Measurements from ENCODE around the gene MTR. TPM values are rescaled to one million over a fixed set of nuclear protein-coding genes. Genes with fewer than 3 reads are reported as not detected.
"Not testable (repeated sequence)": the region's sequence is repeated elsewhere in the genome, so short reads cannot be mapped to it uniquely, and the experiment has no call there.

The MTR gene
- total RNA-seq, 1 experiment from 2014 or later: 19.4 TPM

GRCh38 chr1:236853921-236854604, 59.0 kb downstream of the MTR start:
- Histone ChIP-seq H4K20me1 (ENCODE audit: insufficient read depth, low read depth, low read length) (no peaks in the 10 kb centered on the region), H2AFZ (ENCODE audit: low read length) (no peak overlapping the region), H3K27me3 (ENCODE audit: low read length) (no peaks in the 10 kb centered on the region), H3K9me2 (replicated peaks; ENCODE audit: insufficient read depth, low read length) (no peaks in the 10 kb centered on the region), H3K36me3 (ENCODE audit: insufficient read depth, low read length) (peaks cover 40% of the 10 kb centered on the region; the same call in 1 of the 2 replicates), H3K79me2 (ENCODE audit: low read length) (peaks cover 7% of the 10 kb centered on the region; the same call in 1 of the 2 replicates), H3K4me3 (ENCODE audit: low read length) (no peak overlapping the region), H3K4me1 (ENCODE audit: low read length) (no peaks in the 10 kb centered on the region), H3K9ac (ENCODE audit: low read length) (no peak overlapping the region), H3K27ac (ENCODE audit: low read length) (no peak overlapping the region), H3K4me2 (ENCODE audit: low read depth, low read length, poor library complexity, severe bottlenecking) (no peak overlapping the region), H3K9me3 (ENCODE audit: low read length) (no peaks in the 10 kb centered on the region)
- no peak for DNase-seq

- Histone ChIP-seq H3K9me2 (replicated peaks; ENCODE audit: insufficient read depth, low read length) (no peaks in the 10 kb centered on the region), H3K9ac (ENCODE audit: low read length) (no peak overlapping the region), H3K27me3 (ENCODE audit: low read length) (no peaks in the 10 kb centered on the region), H4K20me1 (ENCODE audit: insufficient read depth, low read depth, low read length) (no peaks in the 10 kb centered on the region), H2AFZ (ENCODE audit: low read length) (no peak overlapping the region), H3K36me3 (ENCODE audit: insufficient read depth, low read length) (peaks cover 44% of the 10 kb centered on the region; the same call in 1 of the 2 replicates), H3K27ac (ENCODE audit: low read length) (no peak overlapping the region), H3K9me3 (ENCODE audit: low read length) (no peaks in the 10 kb centered on the region), H3K79me2 (ENCODE audit: low read length) (peaks cover 7% of the 10 kb centered on the region; the same call in 1 of the 2 replicates), H3K4me3 (ENCODE audit: low read length) (no peak overlapping the region), H3K4me1 (ENCODE audit: low read length) (no peaks in the 10 kb centered on the region), H3K4me2 (ENCODE audit: low read depth, low read length, poor library complexity, severe bottlenecking) (no peak overlapping the region)
- DNase-seq: no peak
Measured at GRCh38 chr1:236854605-236854983, 59.5 kb downstream of the MTR start.

- H3K9me3 ChIP-seq (ENCODE audit: low read length); H3K27me3 ChIP-seq (ENCODE audit: low read length); H3K9me2 ChIP-seq (replicated peaks; ENCODE audit: insufficient read depth, low read length); H2AFZ ChIP-seq (ENCODE audit: low read length); H4K20me1 ChIP-seq (ENCODE audit: insufficient read depth, low read depth, low read length); H3K79me2 ChIP-seq (ENCODE audit: low read length); H3K4me2 ChIP-seq (ENCODE audit: low read depth, low read length, poor library complexity, severe bottlenecking); H3K9ac ChIP-seq (ENCODE audit: low read length); H3K4me3 ChIP-seq (ENCODE audit: low read length); DNase-seq; H3K27ac ChIP-seq (ENCODE audit: low read length); H3K4me1 ChIP-seq (ENCODE audit: low read length): not testable (repeated sequence)
- peaks cover 57% of the 10 kb centered on the region; the same call in 1 of the 2 replicates for H3K36me3 ChIP-seq (ENCODE audit: insufficient read depth, low read length)
Measured at GRCh38 chr1:236856649-236857048, 61.6 kb downstream of the MTR start.

- no peaks in the 10 kb centered on the region for H3K9me2 ChIP-seq (replicated peaks; ENCODE audit: insufficient read depth, low read length)
- no peaks in the 10 kb centered on the region for H3K27me3 ChIP-seq (ENCODE audit: low read length)
- H3K79me2 ChIP-seq (ENCODE audit: low read length): peaks cover 7% of the 10 kb centered on the region; the same call in 1 of the 2 replicates
- no peak overlapping the region for H3K4me2 ChIP-seq (ENCODE audit: low read depth, low read length, poor library complexity, severe bottlenecking)
- H3K9ac ChIP-seq (ENCODE audit: low read length): no peak overlapping the region
- H3K4me1 ChIP-seq (ENCODE audit: low read length): no peaks in the 10 kb centered on the region
- no peak overlapping the region for H2AFZ ChIP-seq (ENCODE audit: low read length)
- no peaks in the 10 kb centered on the region for H3K9me3 ChIP-seq (ENCODE audit: low read length)
- H3K36me3 ChIP-seq (ENCODE audit: insufficient read depth, low read length): peaks cover 60% of the 10 kb centered on the region; the same call in 1 of the 2 replicates
- H4K20me1 ChIP-seq (ENCODE audit: insufficient read depth, low read depth, low read length): no peaks in the 10 kb centered on the region
- H3K27ac ChIP-seq (ENCODE audit: low read length): no peak overlapping the region
- no peak for DNase-seq
- no peak overlapping the region for H3K4me3 ChIP-seq (ENCODE audit: low read length)
Measured at GRCh38 chr1:236858165-236858564, 63.1 kb downstream of the MTR start.

- H3K9me2 ChIP-seq (replicated peaks; ENCODE audit: insufficient read depth, low read length): no peaks in the 10 kb centered on the region
- no peaks in the 10 kb centered on the region for H3K27me3 ChIP-seq (ENCODE audit: low read length)
- no peak for DNase-seq
- peaks cover 51% of the 10 kb centered on the region; the same call in 1 of the 2 replicates for H3K36me3 ChIP-seq (ENCODE audit: insufficient read depth, low read length)
- no peaks in the 10 kb centered on the region for H3K9me3 ChIP-seq (ENCODE audit: low read length)
- no peaks in the 10 kb centered on the region for H3K4me1 ChIP-seq (ENCODE audit: low read length)
- H3K9ac ChIP-seq (ENCODE audit: low read length): no peak overlapping the region
- no peak overlapping the region for H3K4me3 ChIP-seq (ENCODE audit: low read length)
- H3K79me2 ChIP-seq (ENCODE audit: low read length): peaks cover 7% of the 10 kb centered on the region; the same call in 1 of the 2 replicates
- H3K27ac ChIP-seq (ENCODE audit: low read length): no peak overlapping the region
- no peak overlapping the region for H3K4me2 ChIP-seq (ENCODE audit: low read depth, low read length, poor library complexity, severe bottlenecking)
- H4K20me1 ChIP-seq (ENCODE audit: insufficient read depth, low read depth, low read length): no peaks in the 10 kb centered on the region
- H2AFZ ChIP-seq (ENCODE audit: low read length): no peak overlapping the region
Measured at GRCh38 chr1:236860101-236860500, 65.0 kb downstream of the MTR start.

- H3K36me3 ChIP-seq (ENCODE audit: insufficient read depth, low read length): peaks cover 50% of the 10 kb centered on the region; the same call in 1 of the 2 replicates
- no peak overlapping the region for H2AFZ ChIP-seq (ENCODE audit: low read length)
- no peak overlapping the region for H3K9ac ChIP-seq (ENCODE audit: low read length)
- H3K9me2 ChIP-seq (replicated peaks; ENCODE audit: insufficient read depth, low read length): no peaks in the 10 kb centered on the region
- H3K4me3 ChIP-seq (ENCODE audit: low read length): no peak overlapping the region
- H3K27me3 ChIP-seq (ENCODE audit: low read length): no peaks in the 10 kb centered on the region
- H3K4me1 ChIP-seq (ENCODE audit: low read length): no peaks in the 10 kb centered on the region
- H3K79me2 ChIP-seq (ENCODE audit: low read length): peaks cover 5% of the 10 kb centered on the region; the same call in 1 of the 2 replicates
- no peak for DNase-seq
- H4K20me1 ChIP-seq (ENCODE audit: insufficient read depth, low read depth, low read length): no peaks in the 10 kb centered on the region
- no peaks in the 10 kb centered on the region for H3K9me3 ChIP-seq (ENCODE audit: low read length)
- H3K4me2 ChIP-seq (ENCODE audit: low read depth, low read length, poor library complexity, severe bottlenecking): no peak overlapping the region
- no peak overlapping the region for H3K27ac ChIP-seq (ENCODE audit: low read length)
Measured at GRCh38 chr1:236860674-236861073, 65.6 kb downstream of the MTR start.

- H3K9me3 ChIP-seq (ENCODE audit: low read length): no peaks in the 10 kb centered on the region
- H3K4me2 ChIP-seq (ENCODE audit: low read depth, low read length, poor library complexity, severe bottlenecking): no peak overlapping the region
- no peak overlapping the region for H3K4me3 ChIP-seq (ENCODE audit: low read length)
- H3K36me3 ChIP-seq (ENCODE audit: insufficient read depth, low read length): peaks cover 46% of the 10 kb centered on the region; the same call in 1 of the 2 replicates
- H3K27ac ChIP-seq (ENCODE audit: low read length): no peak overlapping the region
- no peaks in the 10 kb centered on the region for H3K27me3 ChIP-seq (ENCODE audit: low read length)
- H3K79me2 ChIP-seq (ENCODE audit: low read length): no peaks in the 10 kb centered on the region; the same call in 1 of the 2 replicates
- H3K9ac ChIP-seq (ENCODE audit: low read length): no peak overlapping the region
- no peaks in the 10 kb centered on the region for H3K4me1 ChIP-seq (ENCODE audit: low read length)
- no peaks in the 10 kb centered on the region for H3K9me2 ChIP-seq (replicated peaks; ENCODE audit: insufficient read depth, low read length)
- H2AFZ ChIP-seq (ENCODE audit: low read length): no peak overlapping the region
- H4K20me1 ChIP-seq (ENCODE audit: insufficient read depth, low read depth, low read length): no peaks in the 10 kb centered on the region
- no peak for DNase-seq
Measured at GRCh38 chr1:236861560-236862218, 66.6 kb downstream of the MTR start.

GRCh38 chr1:236862219-236862591, 67.1 kb downstream of the MTR start:
- Histone ChIP-seq H3K9ac (ENCODE audit: low read length) (no peak overlapping the region), H3K4me3 (ENCODE audit: low read length) (no peak overlapping the region)

More at GRCh38 chr1:236862219-236862591, 67.1 kb downstream of the MTR start:
- Histone ChIP-seq H3K9me3 (ENCODE audit: low read length) (no peaks in the 10 kb centered on the region), H3K27me3 (ENCODE audit: low read length) (no peaks in the 10 kb centered on the region), H3K79me2 (ENCODE audit: low read length) (no peaks in the 10 kb centered on the region; the same call in 1 of the 2 replicates), H3K27ac (ENCODE audit: low read length) (no peak overlapping the region), H3K36me3 (ENCODE audit: insufficient read depth, low read length) (peaks cover 43% of the 10 kb centered on the region; the same call in 1 of the 2 replicates), H2AFZ (ENCODE audit: low read length) (no peak overlapping the region), H4K20me1 (ENCODE audit: insufficient read depth, low read depth, low read length) (no peaks in the 10 kb centered on the region), H3K4me2 (ENCODE audit: low read depth, low read length, poor library complexity, severe bottlenecking) (no peak overlapping the region), H3K9me2 (replicated peaks; ENCODE audit: insufficient read depth, low read length) (no peaks in the 10 kb centered on the region), H3K4me1 (ENCODE audit: low read length) (no peaks in the 10 kb centered on the region)
- DNase-seq: no peak
